Measurements from ENCODE around the gene HLA-DRB1. TPM values are rescaled to one million over a fixed set of nuclear protein-coding genes. Genes with fewer than 3 reads are reported as not detected.

The HLA-DRB1 gene
- total and polyA plus RNA-seq, 8 donors = 4.1 to 111 (median 24.2) TPM

- no peak for TF ChIP-seq POLR2AphosphoS5 (IDR thresholded peaks at IDR 0.05)
- no peak for TF ChIP-seq EP300 (IDR thresholded peaks at IDR 0.05)
- TF ChIP-seq, protein P1, sequence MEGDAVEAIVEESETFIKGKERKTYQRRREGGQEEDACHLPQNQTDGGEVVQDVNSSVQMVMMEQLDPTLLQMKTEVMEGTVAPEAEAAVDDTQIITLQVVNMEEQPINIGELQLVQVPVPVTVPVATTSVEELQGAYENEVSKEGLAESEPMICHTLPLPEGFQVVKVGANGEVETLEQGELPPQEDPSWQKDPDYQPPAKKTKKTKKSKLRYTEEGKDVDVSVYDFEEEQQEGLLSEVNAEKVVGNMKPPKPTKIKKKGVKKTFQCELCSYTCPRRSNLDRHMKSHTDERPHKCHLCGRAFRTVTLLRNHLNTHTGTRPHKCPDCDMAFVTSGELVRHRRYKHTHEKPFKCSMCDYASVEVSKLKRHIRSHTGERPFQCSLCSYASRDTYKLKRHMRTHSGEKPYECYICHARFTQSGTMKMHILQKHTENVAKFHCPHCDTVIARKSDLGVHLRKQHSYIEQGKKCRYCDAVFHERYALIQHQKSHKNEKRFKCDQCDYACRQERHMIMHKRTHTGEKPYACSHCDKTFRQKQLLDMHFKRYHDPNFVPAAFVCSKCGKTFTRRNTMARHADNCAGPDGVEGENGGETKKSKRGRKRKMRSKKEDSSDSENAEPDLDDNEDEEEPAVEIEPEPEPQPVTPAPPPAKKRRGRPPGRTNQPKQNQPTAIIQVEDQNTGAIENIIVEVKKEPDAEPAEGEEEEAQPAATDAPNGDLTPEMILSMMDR (IDR thresholded peaks at IDR 0.05) = no peak
- no peak for TF ChIP-seq POLR2A (IDR thresholded peaks at IDR 0.05)
- Histone ChIP-seq H3K27me3 (no peaks in the 10 kb centered on the region), H3K27ac (no peak overlapping the region), H3K9me3 (peaks cover 0 to 13% (median 0%) of the 10 kb centered on the region in 4 donors), H3K4me3 (no peak overlapping the region), H3K36me3 (no peaks in the 10 kb centered on the region), H3K4me1 (no peaks in the 10 kb centered on the region)
- no peak for DNase-seq
- WGBS, 5 donors = 34 to 48% (median 38%) methylated on average over 3 of the region's 3 CpGs
- intact Hi-C loops (cut with DNase I; ENCODE audit: low total_unique reads) = no loop called here
These were observed 26.4 kb upstream of the HLA-DRB1 start for GRCh38 chr6:32615885-32616532.

- intact Hi-C loops (cut with DNase I; ENCODE audit: low total_unique reads) = no loop called here
- Histone ChIP-seq H3K27ac (no peak overlapping the region), H3K27me3 (no peaks in the 10 kb centered on the region), H3K4me1 (peaks cover 0 to 6% (median 0%) of the 10 kb centered on the region in 4 donors), H3K4me3 (no peak overlapping the region), H3K36me3 (no peaks in the 10 kb centered on the region), H3K9me3 (peaks cover 0 to 13% (median 0%) of the 10 kb centered on the region in 4 donors)
- 0 to 89% (median 60%) methylated on average over 1 of the region's 1 CpG for WGBS, 5 donors
- TF ChIP-seq POLR2A (IDR thresholded peaks at IDR 0.05) (no peak), EP300 (IDR thresholded peaks at IDR 0.05) (no peak), POLR2AphosphoS5 (IDR thresholded peaks at IDR 0.05) (no peak)
- TF ChIP-seq, protein P1 (IDR thresholded peaks at IDR 0.05) = no peak
- no peak for DNase-seq
These were observed 24.9 kb upstream of the HLA-DRB1 start for GRCh38 chr6:32614366-32615081.

DNA sequence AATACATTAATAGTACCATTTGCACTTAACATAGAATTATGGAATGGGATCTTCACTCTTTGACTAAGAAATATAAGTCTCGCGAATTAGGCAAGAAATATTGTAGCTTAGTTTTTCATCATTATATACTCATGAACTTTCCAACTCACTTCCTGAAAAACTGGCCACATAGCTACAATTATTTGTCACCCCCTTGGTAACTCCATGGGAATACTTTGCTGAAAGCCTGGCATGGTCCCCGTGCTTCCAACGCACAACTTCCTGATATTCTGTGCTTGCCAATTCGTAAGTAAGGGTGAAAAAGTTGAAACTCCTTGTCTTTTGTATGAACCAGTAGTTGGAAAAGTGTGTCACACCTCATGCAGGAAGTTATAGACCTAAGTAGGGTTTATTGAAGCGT, 23.8 kb upstream of the HLA-DRB1 start:
- Histone ChIP-seq H3K4me3 (no peak overlapping the region), H3K36me3 (no peaks in the 10 kb centered on the region), H3K9me3 (peaks cover 0 to 11% (median 0%) of the 10 kb centered on the region in 4 donors), H3K27ac (no peak overlapping the region), H3K4me1 (peaks cover 0 to 8% (median 0%) of the 10 kb centered on the region in 4 donors), H3K27me3 (no peaks in the 10 kb centered on the region)
- intact Hi-C loops (cut with DNase I; ENCODE audit: low total_unique reads) = no loop called here
- TF ChIP-seq, protein P1 (IDR thresholded peaks at IDR 0.05) = no peak
- no peak for TF ChIP-seq EP300 (IDR thresholded peaks at IDR 0.05)
- TF ChIP-seq POLR2AphosphoS5 (IDR thresholded peaks at IDR 0.05) = no peak
- no peak for TF ChIP-seq POLR2A (IDR thresholded peaks at IDR 0.05)
- WGBS, 5 donors = 11 to 65% (median 39%) methylated on average over 6 of the region's 6 CpGs
- DNase-seq = no peak

DNA sequence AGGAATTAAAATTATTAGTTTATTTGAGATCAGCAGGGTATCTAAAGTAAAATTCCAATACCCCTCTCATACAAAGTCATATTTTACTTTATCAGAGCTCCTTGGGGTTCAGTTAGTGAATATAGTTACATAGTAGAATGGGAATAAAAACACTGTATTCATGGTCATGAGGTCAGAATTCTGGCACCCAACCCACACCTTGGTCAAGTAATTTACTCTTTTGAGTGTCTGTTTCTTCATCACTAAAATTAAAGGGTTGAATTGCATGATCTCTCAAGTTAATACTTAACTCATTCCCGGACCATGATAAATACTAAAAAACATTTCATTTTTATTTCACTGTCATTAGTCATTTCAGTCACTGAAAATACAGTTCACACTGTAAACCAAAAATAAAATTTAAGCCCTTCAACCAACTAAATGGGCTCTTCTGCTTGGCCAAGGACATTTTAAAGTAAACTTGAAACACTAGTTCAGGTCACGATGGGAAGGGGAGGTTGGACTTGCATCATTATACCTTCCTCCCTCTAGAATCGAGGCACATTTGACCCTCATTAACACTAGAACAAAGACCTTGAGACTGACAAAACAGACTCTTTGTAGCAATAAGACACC, 21.1 kb upstream of the HLA-DRB1 start:
- Histone ChIP-seq H3K4me3 (no peak overlapping the region), H3K27me3 (no peaks in the 10 kb centered on the region), H3K9me3 (no peaks in the 10 kb centered on the region), H3K36me3 (no peaks in the 10 kb centered on the region), H3K4me1 (peaks cover 0 to 8% (median 0%) of the 10 kb centered on the region in 4 donors), H3K27ac (no peak overlapping the region)
- TF ChIP-seq EP300 (IDR thresholded peaks at IDR 0.05) = no peak
- TF ChIP-seq, protein P1 (IDR thresholded peaks at IDR 0.05) = no peak
- DNase-seq = no peak
- intact Hi-C loops (cut with DNase I; ENCODE audit: low total_unique reads) = no loop called here
- WGBS, 5 donors = 21 to 51% (median 24%) methylated on average over 3 of the region's 3 CpGs
